ENCODE measurements around the gene OPCML. TPM values are rescaled to one million over a fixed set of nuclear protein-coding genes. Genes with fewer than 3 reads are reported as not detected.

The OPCML gene
- total and polyA plus RNA-seq, 12 donors: under 0.01 to 1.2 (median 0.39) TPM

DNA sequence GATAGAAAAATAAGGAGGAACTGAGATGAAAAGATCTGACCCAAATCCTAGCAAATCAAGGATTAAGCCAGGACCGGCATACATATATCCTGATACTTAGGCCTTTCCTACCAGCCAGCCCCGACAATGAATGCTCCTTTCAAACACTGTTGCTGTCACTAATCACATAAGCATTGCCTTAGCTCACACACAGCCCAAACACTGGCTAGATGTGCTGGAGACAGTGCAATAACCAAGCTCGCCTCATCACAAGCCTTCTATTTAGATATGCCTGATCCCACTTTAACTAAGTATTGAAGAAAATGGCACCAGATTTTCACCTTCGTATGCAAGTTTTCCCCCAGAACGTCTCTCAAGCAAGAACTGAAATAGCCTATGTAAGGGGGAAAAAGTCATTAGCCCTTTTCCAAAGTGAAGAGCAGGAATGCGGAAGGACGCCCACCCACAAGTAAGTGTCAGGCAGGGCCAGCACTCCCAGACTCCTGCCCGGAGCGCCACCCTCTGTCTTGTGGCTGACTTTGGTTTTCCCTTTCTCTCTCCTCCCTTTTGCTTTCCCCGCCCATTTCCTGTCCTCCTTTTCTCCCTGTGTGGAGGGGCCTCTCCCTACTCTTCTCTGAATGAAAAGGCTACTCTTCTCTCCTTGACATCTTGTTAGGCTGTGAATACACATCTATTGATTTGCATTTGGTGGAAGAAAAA is 8.9 kb upstream of the OPCML start:
- H3K4me3 ChIP-seq: no peak overlapping the region
- TF ChIP-seq, protein P1, sequence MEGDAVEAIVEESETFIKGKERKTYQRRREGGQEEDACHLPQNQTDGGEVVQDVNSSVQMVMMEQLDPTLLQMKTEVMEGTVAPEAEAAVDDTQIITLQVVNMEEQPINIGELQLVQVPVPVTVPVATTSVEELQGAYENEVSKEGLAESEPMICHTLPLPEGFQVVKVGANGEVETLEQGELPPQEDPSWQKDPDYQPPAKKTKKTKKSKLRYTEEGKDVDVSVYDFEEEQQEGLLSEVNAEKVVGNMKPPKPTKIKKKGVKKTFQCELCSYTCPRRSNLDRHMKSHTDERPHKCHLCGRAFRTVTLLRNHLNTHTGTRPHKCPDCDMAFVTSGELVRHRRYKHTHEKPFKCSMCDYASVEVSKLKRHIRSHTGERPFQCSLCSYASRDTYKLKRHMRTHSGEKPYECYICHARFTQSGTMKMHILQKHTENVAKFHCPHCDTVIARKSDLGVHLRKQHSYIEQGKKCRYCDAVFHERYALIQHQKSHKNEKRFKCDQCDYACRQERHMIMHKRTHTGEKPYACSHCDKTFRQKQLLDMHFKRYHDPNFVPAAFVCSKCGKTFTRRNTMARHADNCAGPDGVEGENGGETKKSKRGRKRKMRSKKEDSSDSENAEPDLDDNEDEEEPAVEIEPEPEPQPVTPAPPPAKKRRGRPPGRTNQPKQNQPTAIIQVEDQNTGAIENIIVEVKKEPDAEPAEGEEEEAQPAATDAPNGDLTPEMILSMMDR (IDR thresholded peaks at IDR 0.05): no peak
- no peaks in the 10 kb centered on the region for H3K36me3 ChIP-seq
- DNase-seq (no peak), ATAC-seq (no peak)
- no peaks in the 10 kb centered on the region for H3K9me3 ChIP-seq
- no peaks in the 10 kb centered on the region for H3K4me1 ChIP-seq
- H3K27ac ChIP-seq: no peak overlapping the region
- intact Hi-C loops (cut with DNase I): loop anchor here in 1 of 10 donors (10.0 kb wide), 1 partner anchor 376 kb away; no protein-coding TSS in a partner anchor
- peaks cover 0 to 18% (median 13%) of the 10 kb centered on the region in 7 donors for H3K27me3 ChIP-seq
- WGBS, 2 donors: 69 to 84% methylated on average over 10 of the region's 10 CpGs

DNA sequence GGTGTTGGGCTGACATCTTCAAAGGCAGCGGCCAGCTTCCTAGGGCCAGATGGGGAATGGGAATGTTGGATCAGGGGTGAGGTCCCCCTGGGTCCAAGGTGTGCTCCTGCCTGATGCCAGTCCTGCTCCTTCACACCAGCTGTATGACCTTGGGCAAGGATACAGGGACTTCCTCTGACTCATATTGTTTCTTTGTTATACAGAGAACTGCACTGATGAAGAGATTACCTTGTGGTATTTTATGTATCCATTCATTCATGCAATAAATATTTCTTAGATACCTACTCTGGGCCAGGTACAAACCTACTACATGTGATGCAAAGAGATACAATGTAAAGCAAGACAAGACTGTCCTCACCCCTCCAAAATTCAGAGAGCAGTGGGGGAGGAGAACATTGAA is 3.9 kb upstream of the OPCML start:
- Histone ChIP-seq H3K36me3 (no peaks in the 10 kb centered on the region), H3K27me3 (peaks cover 0 to 46% (median 31%) of the 10 kb centered on the region in 7 donors), H3K27ac (no peak overlapping the region), H3K9me3 (no peaks in the 10 kb centered on the region), H3K4me1 (no peaks in the 10 kb centered on the region), H3K4me3 (no peak overlapping the region)
- ATAC-seq (no peak), DNase-seq (no peak)
- TF ChIP-seq, protein P1 (IDR thresholded peaks at IDR 0.05): no peak
- intact Hi-C loops (cut with DNase I): no loop called here
- 84 to 96% methylated on average over 1 of the region's 1 CpG for WGBS, 2 donors

DNA sequence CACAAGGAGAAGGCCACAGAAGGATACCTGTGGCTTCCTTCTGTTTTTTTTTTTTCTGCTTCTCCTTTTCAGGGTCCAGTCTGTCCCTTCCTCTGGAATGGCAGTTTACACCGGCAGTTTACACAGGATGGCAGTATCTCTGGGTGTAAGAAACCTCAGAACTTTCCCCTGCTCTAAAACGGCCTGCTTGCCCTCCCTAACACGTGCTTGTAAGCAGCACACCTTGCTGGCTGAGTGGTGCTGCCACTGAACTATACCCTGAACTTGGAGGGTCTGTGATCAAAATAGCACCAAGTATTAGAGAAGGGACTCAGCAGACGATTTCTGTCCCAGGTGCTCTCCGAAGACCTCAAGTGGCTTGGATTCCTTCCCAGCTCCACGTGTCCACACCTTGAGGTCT is 904 bp upstream of the OPCML start:
- peaks cover 0 to 76% (median 56%) of the 10 kb centered on the region in 7 donors for H3K27me3 ChIP-seq
- intact Hi-C loops (cut with DNase I): no loop called here

DNA sequence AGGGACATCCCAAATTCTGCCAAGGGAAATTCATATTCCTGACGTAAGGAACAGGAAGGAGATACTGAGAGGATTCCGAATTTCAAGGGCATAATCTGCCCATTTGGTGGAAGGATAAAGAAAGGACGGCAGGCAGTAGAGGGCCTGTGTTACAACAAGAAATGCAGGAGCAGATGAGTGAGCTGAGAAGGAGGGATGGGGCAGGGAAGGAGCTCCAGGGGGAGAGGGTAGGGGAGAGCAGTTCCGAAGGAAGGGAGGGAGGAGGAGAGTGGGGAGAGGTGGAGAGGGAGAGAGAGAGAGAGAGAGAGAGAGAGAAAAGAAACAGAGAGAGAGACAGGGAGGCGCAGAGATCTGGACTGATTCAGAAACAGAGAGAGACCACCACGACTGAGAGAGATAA is 843 bp downstream of the OPCML start:
- H3K27ac ChIP-seq: no peak overlapping the region
- DNase-seq (no peak), ATAC-seq (no peak)
- H3K4me3 ChIP-seq: no peak overlapping the region
- no peaks in the 10 kb centered on the region for H3K9me3 ChIP-seq
- 20 to 28% methylated on average over 6 of the region's 6 CpGs for WGBS, 2 donors
- peaks cover 0 to 7% (median 0%) of the 10 kb centered on the region in 9 donors for H3K4me1 ChIP-seq
- H3K27me3 ChIP-seq: peaks cover 0 to 89% (median 56%) of the 10 kb centered on the region in 7 donors
- intact Hi-C loops (cut with DNase I): no loop called here
- H3K36me3 ChIP-seq: no peaks in the 10 kb centered on the region
- TF ChIP-seq, protein P1 (IDR thresholded peaks at IDR 0.05): no peak

More for the DNA sequence above, 904 bp upstream of the OPCML start:
- Histone ChIP-seq H3K36me3 (no peaks in the 10 kb centered on the region), H3K4me1 (no peaks in the 10 kb centered on the region), H3K27ac (no peak overlapping the region), H3K4me3 (no peak overlapping the region), H3K9me3 (no peaks in the 10 kb centered on the region)
- ATAC-seq: no peak
- DNase-seq: no peak
- WGBS, 2 donors: 46 to 48% methylated on average over 6 of the region's 6 CpGs
- TF ChIP-seq, protein P1 (IDR thresholded peaks at IDR 0.05): no peak
